Measurements from ENCODE around the gene CBR4.
A peak's percentile ranks its signal among the peaks of the same experiment; 100 is the strongest.

The CBR4 gene

DNA sequence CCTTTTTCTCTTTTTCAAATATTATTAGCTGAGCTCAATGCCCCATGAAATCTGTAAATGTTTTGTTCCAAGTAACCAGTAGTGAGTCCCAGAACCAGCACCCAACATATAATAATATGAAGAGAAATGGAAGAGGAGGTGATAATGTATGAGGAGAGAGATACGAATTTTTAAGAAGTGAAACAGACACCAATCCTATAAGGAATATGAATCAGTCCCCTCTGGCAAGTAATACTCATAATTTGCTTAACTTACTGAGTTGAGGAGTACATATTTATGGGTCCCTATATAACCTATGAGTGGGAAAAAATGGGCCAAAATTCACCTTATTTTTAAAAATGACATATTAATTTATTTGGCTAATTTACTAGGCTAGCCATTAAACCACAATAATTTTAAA lies 8.4 kb upstream of the CBR4 start:
- TF ChIP-seq, protein P1, sequence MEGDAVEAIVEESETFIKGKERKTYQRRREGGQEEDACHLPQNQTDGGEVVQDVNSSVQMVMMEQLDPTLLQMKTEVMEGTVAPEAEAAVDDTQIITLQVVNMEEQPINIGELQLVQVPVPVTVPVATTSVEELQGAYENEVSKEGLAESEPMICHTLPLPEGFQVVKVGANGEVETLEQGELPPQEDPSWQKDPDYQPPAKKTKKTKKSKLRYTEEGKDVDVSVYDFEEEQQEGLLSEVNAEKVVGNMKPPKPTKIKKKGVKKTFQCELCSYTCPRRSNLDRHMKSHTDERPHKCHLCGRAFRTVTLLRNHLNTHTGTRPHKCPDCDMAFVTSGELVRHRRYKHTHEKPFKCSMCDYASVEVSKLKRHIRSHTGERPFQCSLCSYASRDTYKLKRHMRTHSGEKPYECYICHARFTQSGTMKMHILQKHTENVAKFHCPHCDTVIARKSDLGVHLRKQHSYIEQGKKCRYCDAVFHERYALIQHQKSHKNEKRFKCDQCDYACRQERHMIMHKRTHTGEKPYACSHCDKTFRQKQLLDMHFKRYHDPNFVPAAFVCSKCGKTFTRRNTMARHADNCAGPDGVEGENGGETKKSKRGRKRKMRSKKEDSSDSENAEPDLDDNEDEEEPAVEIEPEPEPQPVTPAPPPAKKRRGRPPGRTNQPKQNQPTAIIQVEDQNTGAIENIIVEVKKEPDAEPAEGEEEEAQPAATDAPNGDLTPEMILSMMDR (IDR thresholded peaks at IDR 0.05; ENCODE audit: low read depth, low read length) = no peak
- H3K4me3 ChIP-seq (ENCODE audit: low read depth, low read length) = no peak overlapping the region

DNA sequence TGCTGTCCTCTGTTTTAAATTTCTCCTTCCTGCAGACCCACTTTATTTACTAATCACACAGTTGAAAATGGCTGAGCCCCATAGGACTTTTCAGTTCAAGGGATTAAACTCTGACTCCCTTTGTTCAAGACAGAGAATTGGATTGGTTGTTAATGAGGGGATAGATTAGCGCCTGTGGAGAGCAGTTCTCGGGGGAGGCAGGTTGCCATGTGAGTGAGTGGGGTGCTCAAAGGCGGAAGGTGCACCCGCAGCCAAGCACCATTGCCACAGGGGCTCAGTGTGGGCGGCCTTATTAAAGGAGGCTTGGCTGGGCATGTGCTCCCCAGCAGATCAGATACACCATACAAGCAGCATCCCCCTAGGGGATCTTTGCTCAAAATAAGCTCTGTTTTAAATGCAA lies 7.9 kb upstream of the CBR4 start:
- TF ChIP-seq, protein P1 (IDR thresholded peaks at IDR 0.05; ENCODE audit: low read depth, low read length) = no peak
- no peak overlapping the region for H3K4me3 ChIP-seq (ENCODE audit: low read depth, low read length)

DNA sequence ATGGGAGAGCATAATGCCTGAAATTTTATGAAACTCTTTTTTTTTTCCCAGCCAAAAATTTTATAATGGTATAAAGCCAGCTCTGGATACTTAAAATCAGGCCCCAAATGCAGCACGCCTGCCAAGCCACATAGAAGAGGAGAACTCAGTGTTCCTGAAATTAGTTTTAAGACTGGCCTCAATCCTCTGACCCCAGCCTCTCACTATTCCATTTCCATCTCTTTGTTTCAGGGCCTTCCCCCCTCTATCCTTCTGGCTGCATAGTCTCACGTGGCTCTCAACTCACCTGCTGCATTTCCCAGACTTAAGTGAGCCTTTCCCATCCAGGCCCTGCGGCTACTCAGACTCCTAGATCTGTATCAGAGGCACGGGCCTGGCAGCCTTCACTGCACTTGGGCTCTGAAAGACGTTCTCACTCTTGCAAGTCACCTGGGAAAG lies 5.2 kb upstream of the CBR4 start:
- TF ChIP-seq, protein P1 (IDR thresholded peaks at IDR 0.05; ENCODE audit: low read depth, low read length) = no peak

DNA sequence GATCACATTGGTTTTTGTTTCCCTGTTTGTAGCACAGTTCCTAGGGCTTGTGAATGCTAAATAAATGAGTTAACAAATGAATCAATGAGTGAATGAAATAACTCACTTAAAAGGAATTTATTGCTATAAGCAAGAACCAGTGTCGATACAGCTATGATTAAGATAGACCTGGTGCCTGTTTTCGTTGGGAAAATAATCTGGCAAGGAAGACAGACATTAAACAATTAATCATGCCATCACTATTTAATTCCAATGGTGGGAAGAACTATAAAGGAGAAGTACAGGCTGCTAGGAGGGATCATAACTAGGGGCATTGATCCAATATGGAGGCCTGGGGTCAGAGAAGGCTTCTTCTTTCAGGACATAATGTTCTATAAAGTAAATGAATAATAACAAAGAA lies 4.5 kb upstream of the CBR4 start:
- H3K4me3 ChIP-seq (ENCODE audit: low read depth, low read length) = no peak overlapping the region
- TF ChIP-seq, protein P1 (IDR thresholded peaks at IDR 0.05; ENCODE audit: low read depth, low read length) = no peak

More for the DNA sequence above, 5.2 kb upstream of the CBR4 start:
- H3K4me3 ChIP-seq (ENCODE audit: low read depth, low read length) = no peak overlapping the region

DNA sequence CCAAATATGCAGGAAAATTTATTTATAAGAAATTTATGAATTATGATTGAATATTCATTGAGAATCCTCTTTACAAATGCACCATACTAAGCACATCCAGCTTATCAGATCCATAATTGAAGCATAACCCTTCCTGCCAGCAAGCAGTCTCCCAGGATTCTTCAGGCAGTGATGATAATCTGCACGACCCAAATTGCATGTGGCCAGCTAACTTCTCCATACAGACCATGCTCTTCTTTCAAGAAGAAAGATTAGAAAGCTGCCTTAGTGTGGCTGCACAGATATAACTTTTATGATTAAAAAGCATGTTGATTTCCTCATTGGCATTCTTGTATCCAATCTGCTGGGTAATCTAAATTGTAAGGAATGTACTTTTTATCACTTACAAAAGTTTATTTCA lies 3.3 kb upstream of the CBR4 start:
- no peak overlapping the region for H3K4me3 ChIP-seq (ENCODE audit: low read depth, low read length)
- TF ChIP-seq, protein P1 (IDR thresholded peaks at IDR 0.05; ENCODE audit: low read depth, low read length) = no peak

DNA sequence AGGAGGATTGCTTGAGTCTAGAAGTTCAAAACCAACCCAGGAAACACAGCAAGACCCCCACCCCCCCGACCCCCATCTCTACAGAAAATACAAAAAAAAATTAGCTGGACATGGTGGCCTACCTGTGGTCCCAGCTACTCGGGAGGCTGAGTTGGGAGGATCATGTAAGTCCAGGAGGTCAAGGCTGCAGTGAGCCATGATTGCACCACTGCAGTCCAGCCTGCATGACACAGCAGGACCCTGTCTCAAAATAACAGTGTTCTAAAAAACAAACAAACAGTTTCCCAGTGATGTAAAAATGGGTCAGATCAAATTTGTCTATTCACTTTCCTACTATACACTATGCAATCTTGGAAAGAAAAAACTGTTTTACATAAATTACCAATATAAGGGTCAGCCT lies 2.0 kb upstream of the CBR4 start:
- TF ChIP-seq, protein P1 (IDR thresholded peaks at IDR 0.05; ENCODE audit: low read depth, low read length) = no peak
- H3K4me3 ChIP-seq (ENCODE audit: low read depth, low read length) = no peak overlapping the region

DNA sequence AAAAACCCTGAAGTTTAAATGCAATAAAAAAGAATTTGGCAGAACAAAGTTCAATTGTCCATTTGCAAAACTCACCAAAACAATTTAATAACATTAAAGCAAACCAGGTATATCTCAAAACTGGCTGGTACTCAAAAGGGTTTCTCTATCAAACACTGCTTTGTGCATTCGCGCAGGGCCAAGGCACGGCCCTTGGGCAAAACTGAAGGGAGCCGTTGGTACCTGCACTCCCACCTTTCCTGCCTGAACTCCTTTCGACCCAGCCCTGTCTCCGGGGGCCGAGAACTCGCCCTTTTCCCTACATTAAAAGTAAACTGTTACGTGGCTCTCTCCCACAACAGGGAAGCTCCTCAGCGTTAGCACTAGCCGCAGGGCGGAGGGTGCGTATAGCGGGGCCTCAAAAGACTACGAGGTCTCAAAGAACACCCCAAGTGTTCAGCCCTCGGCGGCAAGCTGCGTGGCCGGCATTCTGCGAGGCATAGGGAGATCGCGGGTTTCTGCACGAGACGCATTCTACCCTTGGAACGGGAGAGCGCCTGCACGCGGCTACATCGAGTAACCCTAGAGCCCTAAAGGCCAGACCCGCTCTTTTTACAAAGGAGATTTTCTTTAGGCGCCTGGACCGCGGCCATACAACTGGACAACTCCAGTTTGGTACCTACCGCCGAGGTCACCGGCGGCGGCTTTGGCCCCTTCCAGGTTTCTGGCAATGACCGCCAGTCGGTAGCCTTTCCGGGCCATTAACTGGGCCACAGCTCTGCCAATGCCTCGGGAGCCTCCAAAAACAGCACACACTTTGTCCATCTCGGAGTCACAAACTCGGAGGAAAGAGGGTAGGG lies 550 bp downstream of the CBR4 start:
- H3K4me3 ChIP-seq (ENCODE audit: low read depth, low read length) = peak overlapping the region; percentile 72
- TF ChIP-seq, protein P1 (IDR thresholded peaks at IDR 0.05; ENCODE audit: low read depth, low read length) = peak; percentile 22; the same call in 1 of the 2 replicates
